WERI-Rb-1 (cell line): Measurements from ENCODE around the gene RAD51B.
"Not testable (repeated sequence)": the region's sequence is repeated elsewhere in the genome, so short reads cannot be mapped to it uniquely, and the experiment has no call there.

ENCODE experiments used
- DNase-seq: peaks from one replicate; pipeline ENCODE4 v3.0.0-alpha.2; 2020
- H3K27ac ChIP-seq: fragments of 250-450 bp; sonication (Bioruptor Pico); 2 replicates; pipeline ENCODE4 v1.5.1; 2020; ENCODE audit warnings: mild to moderate bottlenecking, moderate library complexity
- H3K27me3 ChIP-seq: fragments of 250-450 bp; sonication (Bioruptor Pico); 2 replicates; pipeline ENCODE4 v1.5.1; 2021; ENCODE audit warnings: mild to moderate bottlenecking, low read depth, moderate library complexity; ENCODE audit not compliant: insufficient read depth, severe bottlenecking
- H3K36me3 ChIP-seq: fragments of 250-450 bp; sonication (Bioruptor Pico); 2 replicates; pipeline ENCODE4 v1.5.1; 2020; ENCODE audit warnings: mild to moderate bottlenecking, moderate library complexity
- H3K4me3 ChIP-seq: 2 replicates; pipeline ENCODE4 v1.5.1; 2011; ENCODE audit warnings: low read depth, mild to moderate bottlenecking, control low read depth, low read length
- H3K9me3 ChIP-seq: fragments of 250-450 bp; sonication (Bioruptor Pico); 2 replicates; pipeline ENCODE4 v1.5.1; 2021; ENCODE audit warnings: mild to moderate bottlenecking, moderate library complexity; ENCODE audit not compliant: severe bottlenecking
- TF ChIP-seq, protein P1 (sequence below): IDR thresholded peaks from 2 replicates; pipeline ENCODE4 v1.5.1; 2011; ENCODE audit warnings: low read depth, mild to moderate bottlenecking, control low read depth, inconsistent platforms, low read length

The RAD51B gene

DNA sequence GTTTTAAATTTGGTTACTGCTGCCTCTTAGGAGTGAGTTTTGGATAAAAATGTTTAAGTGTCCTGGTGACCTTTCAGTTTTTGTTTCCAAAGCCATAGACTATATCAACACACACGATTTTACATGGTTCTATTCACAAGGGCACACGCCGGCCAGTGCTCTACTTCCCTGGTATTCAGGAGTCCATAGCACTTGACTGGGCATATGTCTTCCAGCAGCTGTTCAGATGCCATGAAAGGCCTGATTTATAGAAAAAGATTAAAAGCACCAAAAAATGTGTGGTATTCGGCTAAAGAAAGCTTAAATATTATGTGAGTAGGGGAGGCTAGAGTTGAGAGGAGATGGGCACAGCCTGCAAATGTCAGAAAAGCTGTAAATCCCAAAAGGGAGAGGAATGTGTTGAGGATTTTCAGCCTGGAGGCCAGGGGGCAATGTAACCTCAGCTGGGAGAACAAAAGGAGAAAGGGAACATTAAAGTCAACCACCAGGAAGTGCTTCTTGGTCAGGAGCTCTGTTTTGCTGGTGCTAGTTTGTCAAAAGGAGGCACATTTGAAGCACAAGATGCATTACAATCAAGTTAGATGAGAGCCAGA, 478.4 kb downstream of the RAD51B start:
- no peak for DNase-seq
- TF ChIP-seq, protein P1, sequence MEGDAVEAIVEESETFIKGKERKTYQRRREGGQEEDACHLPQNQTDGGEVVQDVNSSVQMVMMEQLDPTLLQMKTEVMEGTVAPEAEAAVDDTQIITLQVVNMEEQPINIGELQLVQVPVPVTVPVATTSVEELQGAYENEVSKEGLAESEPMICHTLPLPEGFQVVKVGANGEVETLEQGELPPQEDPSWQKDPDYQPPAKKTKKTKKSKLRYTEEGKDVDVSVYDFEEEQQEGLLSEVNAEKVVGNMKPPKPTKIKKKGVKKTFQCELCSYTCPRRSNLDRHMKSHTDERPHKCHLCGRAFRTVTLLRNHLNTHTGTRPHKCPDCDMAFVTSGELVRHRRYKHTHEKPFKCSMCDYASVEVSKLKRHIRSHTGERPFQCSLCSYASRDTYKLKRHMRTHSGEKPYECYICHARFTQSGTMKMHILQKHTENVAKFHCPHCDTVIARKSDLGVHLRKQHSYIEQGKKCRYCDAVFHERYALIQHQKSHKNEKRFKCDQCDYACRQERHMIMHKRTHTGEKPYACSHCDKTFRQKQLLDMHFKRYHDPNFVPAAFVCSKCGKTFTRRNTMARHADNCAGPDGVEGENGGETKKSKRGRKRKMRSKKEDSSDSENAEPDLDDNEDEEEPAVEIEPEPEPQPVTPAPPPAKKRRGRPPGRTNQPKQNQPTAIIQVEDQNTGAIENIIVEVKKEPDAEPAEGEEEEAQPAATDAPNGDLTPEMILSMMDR = peak; percentile 24; the same call in 1 of the 2 replicates
- no peaks in the 10 kb centered on the region for H3K27me3 ChIP-seq
- no peak overlapping the region for H3K4me3 ChIP-seq
- peaks cover 2% of the 10 kb centered on the region for H3K9me3 ChIP-seq
- no peaks in the 10 kb centered on the region for H3K36me3 ChIP-seq
- no peak overlapping the region for H3K27ac ChIP-seq

DNA sequence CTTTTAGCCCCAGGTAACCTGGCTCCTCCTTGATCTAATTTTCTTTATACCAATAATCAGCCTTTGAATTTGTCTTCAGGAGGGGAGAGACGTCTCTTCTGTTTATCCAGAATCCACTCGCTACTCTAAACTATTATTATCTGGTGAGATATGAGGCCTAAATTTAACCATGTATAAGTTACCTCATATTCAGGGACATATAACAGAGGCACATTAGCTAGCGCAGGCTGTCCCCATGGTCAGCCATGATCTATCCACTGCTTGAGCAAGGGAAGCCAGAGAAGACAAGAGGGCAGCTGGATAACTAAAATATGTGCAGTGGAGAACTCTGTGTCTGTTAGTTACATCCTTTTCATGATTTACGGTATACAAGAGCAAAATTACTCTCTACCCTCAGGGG, 481.0 kb downstream of the RAD51B start:
- Histone ChIP-seq H3K4me3 (no peak overlapping the region), H3K36me3 (no peaks in the 10 kb centered on the region), H3K27ac (no peak overlapping the region), H3K27me3 (no peaks in the 10 kb centered on the region), H3K9me3 (peaks cover 3% of the 10 kb centered on the region)
- TF ChIP-seq, protein P1 = no peak
- no peak for DNase-seq

DNA sequence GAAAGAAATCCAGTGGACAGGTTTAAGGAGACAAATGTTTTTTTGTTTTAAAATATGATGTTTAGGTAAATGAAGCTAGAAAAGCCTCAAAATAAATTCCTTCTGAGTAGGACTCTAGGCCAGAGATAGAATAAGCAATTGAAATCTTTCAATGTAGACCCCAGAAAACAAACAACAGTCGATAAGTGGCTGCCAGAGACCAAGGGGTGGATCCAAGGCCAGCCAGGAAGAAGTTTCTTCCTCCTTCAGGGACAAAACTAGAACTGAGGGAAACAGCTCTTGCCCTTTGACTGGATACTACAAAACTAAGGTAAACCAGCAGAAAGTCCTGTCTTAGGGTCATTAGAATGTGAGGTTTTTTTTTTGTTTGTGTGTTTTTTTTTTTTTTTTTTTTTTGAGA, 481.6 kb downstream of the RAD51B start:
- TF ChIP-seq, protein P1 = no peak
- Histone ChIP-seq H3K36me3 (no peaks in the 10 kb centered on the region), H3K9me3 (peaks cover 3% of the 10 kb centered on the region), H3K4me3 (no peak overlapping the region), H3K27ac (no peak overlapping the region), H3K27me3 (no peaks in the 10 kb centered on the region)
- DNase-seq = no peak

DNA sequence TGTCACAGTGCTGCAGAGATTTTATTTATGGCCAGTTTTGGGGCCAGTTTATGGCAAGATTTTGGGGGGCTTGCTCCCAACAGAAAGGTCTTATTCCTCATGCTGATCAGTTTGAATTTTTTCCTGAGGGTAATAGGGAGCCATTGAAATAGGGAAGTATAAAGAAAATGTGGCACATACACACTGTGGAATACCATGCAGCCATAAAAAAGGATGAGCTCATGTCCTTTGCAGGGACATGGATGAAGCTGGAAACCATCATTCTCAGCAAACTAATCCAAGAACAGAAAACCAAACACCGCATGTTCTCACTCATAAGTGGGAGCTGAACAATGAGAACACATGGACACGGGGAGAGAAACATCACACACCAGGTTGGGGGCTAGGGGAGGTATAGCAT, 483.4 kb downstream of the RAD51B start:
- H3K27me3 ChIP-seq, H3K27ac ChIP-seq, H3K9me3 ChIP-seq, H3K4me3 ChIP-seq, DNase-seq, H3K36me3 ChIP-seq: not testable (repeated sequence)

DNA sequence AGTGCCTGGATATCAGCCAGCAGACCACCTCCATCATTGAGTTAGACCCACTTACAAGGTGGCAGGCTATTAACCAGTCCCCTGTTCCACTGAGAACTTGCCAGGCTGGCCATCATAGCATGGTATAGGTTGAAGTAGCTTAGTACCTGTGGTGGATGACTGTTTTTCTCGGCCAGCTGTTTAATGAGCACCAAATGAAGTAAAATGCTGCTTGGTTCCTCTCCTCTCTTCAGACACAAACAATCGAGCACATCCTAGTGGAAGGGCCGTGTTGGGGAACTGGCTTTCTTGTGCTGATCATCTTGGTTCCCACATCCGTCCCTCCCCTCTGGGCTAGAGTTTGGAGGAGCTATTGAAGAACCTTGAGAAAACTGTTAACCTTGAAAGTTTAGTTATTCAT, 486.2 kb downstream of the RAD51B start:
- H3K27ac ChIP-seq = no peak overlapping the region
- no peak for DNase-seq
- TF ChIP-seq, protein P1 = no peak
- no peaks in the 10 kb centered on the region for H3K27me3 ChIP-seq
- H3K9me3 ChIP-seq = peaks cover 3% of the 10 kb centered on the region
- no peaks in the 10 kb centered on the region for H3K36me3 ChIP-seq
- no peak overlapping the region for H3K4me3 ChIP-seq

DNA sequence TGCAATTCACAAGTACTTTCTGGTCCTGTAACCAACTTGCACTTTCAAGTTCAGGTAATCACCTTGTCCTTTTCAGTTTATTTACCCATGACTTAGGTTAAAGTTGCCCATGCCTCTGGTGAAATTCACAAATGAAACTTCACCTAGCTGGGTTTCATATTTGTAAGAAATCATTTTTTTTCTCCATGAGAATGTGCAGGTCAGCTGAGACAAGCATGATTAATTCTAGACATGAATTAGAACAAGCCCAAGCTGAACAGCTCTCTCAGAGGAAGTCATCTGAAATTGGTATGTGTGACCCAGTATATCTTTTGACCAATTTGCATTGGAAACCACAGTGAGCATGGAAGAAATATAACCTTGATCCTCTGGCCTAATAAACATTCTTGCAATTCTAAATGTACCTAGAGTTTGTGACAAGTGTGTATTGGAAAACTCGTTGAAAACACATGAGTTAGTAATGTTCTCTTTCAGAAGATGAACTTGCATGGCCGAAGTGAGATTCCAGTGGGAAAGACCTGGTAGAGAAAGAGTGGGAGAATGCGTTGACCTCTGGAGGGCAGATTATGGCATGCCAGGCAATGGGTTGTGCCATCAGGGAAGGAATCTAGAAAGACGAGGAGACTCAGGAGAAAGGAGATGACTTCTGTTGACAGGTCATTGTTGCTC, 486.8 kb downstream of the RAD51B start:
- H3K36me3 ChIP-seq = no peaks in the 10 kb centered on the region
- H3K9me3 ChIP-seq = peaks cover 3% of the 10 kb centered on the region
- no peak overlapping the region for H3K4me3 ChIP-seq
- no peaks in the 10 kb centered on the region for H3K27me3 ChIP-seq
- H3K27ac ChIP-seq = no peak overlapping the region
- DNase-seq = no peak
- TF ChIP-seq, protein P1 = no peak
